Measurements from ENCODE around the gene CCDC179.

CCDC179 gene

GRCh38 chr11:22884217-22884616 lies 23.9 kb upstream of the CCDC179 start:
- H2BK5ac ChIP-seq (ENCODE audit: low read length), result no peak overlapping the region
- DNase-seq, result no peak
- no peak overlapping the region for H3K56ac ChIP-seq (ENCODE audit: low read length)
- no peaks in the 10 kb centered on the region for H3K79me1 ChIP-seq (ENCODE audit: low read length)
- H3K4me3 ChIP-seq (ENCODE audit: low read length), result no peak overlapping the region
- no peaks in the 10 kb centered on the region for H3K4me1 ChIP-seq (ENCODE audit: control insufficient read depth, low read depth, low read length)
- no peaks in the 10 kb centered on the region for H3K36me3 ChIP-seq (ENCODE audit: control insufficient read depth, insufficient read depth, low read length)
- no peak overlapping the region for H3K4ac ChIP-seq (ENCODE audit: low read depth, low read length)
- no peaks in the 10 kb centered on the region for H3K79me2 ChIP-seq (ENCODE audit: control insufficient read depth, insufficient read depth, low read length)
- no CpG with 5 or more reads among the region's 1 CpG for WGBS (ENCODE audit: extremely low coverage, insufficient coverage, low lambda C conversion rate)
- no peak overlapping the region for H2BK15ac ChIP-seq (replicated peaks; ENCODE audit: low read depth)
- no peaks in the 10 kb centered on the region for H3K27me3 ChIP-seq (ENCODE audit: insufficient read depth, low read length, poor library complexity)
- no peak overlapping the region for H3K4me2 ChIP-seq (ENCODE audit: low read length)
- H3K18ac ChIP-seq (ENCODE audit: low read length), result no peak overlapping the region
- H3K23ac ChIP-seq (ENCODE audit: low read length), result no peak overlapping the region
- no peak overlapping the region for H2AK5ac ChIP-seq (ENCODE audit: low read length)
- H4K5ac ChIP-seq (ENCODE audit: low read length), result no peak overlapping the region
- H4K8ac ChIP-seq (ENCODE audit: low read depth, low read length), result no peak overlapping the region
- H3K9ac ChIP-seq (ENCODE audit: low read length), result no peak overlapping the region
- no peak overlapping the region for H3K27ac ChIP-seq (ENCODE audit: low read depth, low read length)
- H2BK120ac ChIP-seq (ENCODE audit: low read depth, low read length), result no peak overlapping the region

DNA sequence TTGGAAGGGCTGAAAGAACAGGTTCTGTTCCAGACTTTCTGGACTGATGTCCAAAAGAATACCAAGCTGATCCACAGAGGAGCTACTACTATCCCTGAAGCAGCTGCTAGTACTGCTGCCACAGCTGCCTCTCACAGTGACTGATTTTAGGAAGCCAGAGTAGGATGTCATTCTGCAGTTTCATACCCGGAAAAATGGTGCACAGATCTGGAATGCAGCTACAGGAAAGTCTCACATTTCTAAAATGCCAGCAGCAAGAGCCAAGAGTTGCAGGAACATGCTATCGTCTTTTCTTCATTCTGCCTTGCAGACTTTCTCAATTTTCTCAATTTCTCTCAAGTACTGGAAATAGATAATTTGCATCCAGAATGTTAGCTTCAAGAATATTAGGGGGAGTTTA lies 19.4 kb upstream of the CCDC179 start:
- Histone ChIP-seq H3K56ac (ENCODE audit: low read length) (no peak overlapping the region), H4K5ac (ENCODE audit: low read length) (no peak overlapping the region), H2AK5ac (ENCODE audit: low read length) (no peak overlapping the region), H3K36me3 (ENCODE audit: control insufficient read depth, insufficient read depth, low read length) (no peaks in the 10 kb centered on the region), H2BK5ac (ENCODE audit: low read length) (no peak overlapping the region), H3K4me1 (ENCODE audit: control insufficient read depth, low read depth, low read length) (no peaks in the 10 kb centered on the region), H3K79me1 (ENCODE audit: low read length) (no peaks in the 10 kb centered on the region), H3K4me2 (ENCODE audit: low read length) (no peak overlapping the region), H3K27me3 (ENCODE audit: insufficient read depth, low read length, poor library complexity) (no peaks in the 10 kb centered on the region), H2BK120ac (ENCODE audit: low read depth, low read length) (no peak overlapping the region), H3K9ac (ENCODE audit: low read length) (no peak overlapping the region), H4K8ac (ENCODE audit: low read depth, low read length) (no peak overlapping the region), H3K4ac (ENCODE audit: low read depth, low read length) (no peak overlapping the region), H3K27ac (ENCODE audit: low read depth, low read length) (no peak overlapping the region), H3K79me2 (ENCODE audit: control insufficient read depth, insufficient read depth, low read length) (no peaks in the 10 kb centered on the region), H2BK15ac (replicated peaks; ENCODE audit: low read depth) (no peak overlapping the region), H3K23ac (ENCODE audit: low read length) (no peak overlapping the region), H3K4me3 (ENCODE audit: low read length) (no peak overlapping the region), H3K18ac (ENCODE audit: low read length) (no peak overlapping the region)
- no peak for DNase-seq
- no CpG with 5 or more reads among the region's 2 CpGs for WGBS (ENCODE audit: extremely low coverage, insufficient coverage, low lambda C conversion rate)

GRCh38 chr11:22878604-22879003 lies 18.3 kb upstream of the CCDC179 start:
- Histone ChIP-seq H3K4me2 (ENCODE audit: low read length) (no peak overlapping the region), H2AK5ac (ENCODE audit: low read length) (no peak overlapping the region)

GRCh38 chr11:22878039-22878438 lies 17.8 kb upstream of the CCDC179 start:
- no peaks in the 10 kb centered on the region for H3K36me3 ChIP-seq (ENCODE audit: control insufficient read depth, insufficient read depth, low read length)
- H3K9ac ChIP-seq (ENCODE audit: low read length), result no peak overlapping the region
- no peak overlapping the region for H4K5ac ChIP-seq (ENCODE audit: low read length)
- H2BK15ac ChIP-seq (replicated peaks; ENCODE audit: low read depth), result no peak overlapping the region
- H3K18ac ChIP-seq (ENCODE audit: low read length), result no peak overlapping the region
- no peak overlapping the region for H3K27ac ChIP-seq (ENCODE audit: low read depth, low read length)
- no peaks in the 10 kb centered on the region for H3K27me3 ChIP-seq (ENCODE audit: insufficient read depth, low read length, poor library complexity)
- H3K23ac ChIP-seq (ENCODE audit: low read length), result no peak overlapping the region
- H3K4me2 ChIP-seq (ENCODE audit: low read length), result no peak overlapping the region
- no peak overlapping the region for H3K4ac ChIP-seq (ENCODE audit: low read depth, low read length)
- H2BK5ac ChIP-seq (ENCODE audit: low read length), result no peak overlapping the region
- H3K79me1 ChIP-seq (ENCODE audit: low read length), result no peaks in the 10 kb centered on the region
- no peak overlapping the region for H2AK5ac ChIP-seq (ENCODE audit: low read length)
- no peak overlapping the region for H3K56ac ChIP-seq (ENCODE audit: low read length)
- H2BK120ac ChIP-seq (ENCODE audit: low read depth, low read length), result no peak overlapping the region
- no peaks in the 10 kb centered on the region for H3K4me1 ChIP-seq (ENCODE audit: control insufficient read depth, low read depth, low read length)
- no peaks in the 10 kb centered on the region for H3K79me2 ChIP-seq (ENCODE audit: control insufficient read depth, insufficient read depth, low read length)
- no peak for DNase-seq
- no peak overlapping the region for H3K4me3 ChIP-seq (ENCODE audit: low read length)
- no peak overlapping the region for H4K8ac ChIP-seq (ENCODE audit: low read depth, low read length)

More at GRCh38 chr11:22878604-22879003, 18.3 kb upstream of the CCDC179 start:
- Histone ChIP-seq H2BK120ac (ENCODE audit: low read depth, low read length) (no peak overlapping the region), H3K79me2 (ENCODE audit: control insufficient read depth, insufficient read depth, low read length) (no peaks in the 10 kb centered on the region), H3K23ac (ENCODE audit: low read length) (no peak overlapping the region), H2BK5ac (ENCODE audit: low read length) (no peak overlapping the region), H3K27ac (ENCODE audit: low read depth, low read length) (no peak overlapping the region), H2BK15ac (replicated peaks; ENCODE audit: low read depth) (no peak overlapping the region), H3K27me3 (ENCODE audit: insufficient read depth, low read length, poor library complexity) (no peaks in the 10 kb centered on the region), H4K5ac (ENCODE audit: low read length) (no peak overlapping the region), H3K56ac (ENCODE audit: low read length) (no peak overlapping the region), H3K18ac (ENCODE audit: low read length) (no peak overlapping the region), H3K4me1 (ENCODE audit: control insufficient read depth, low read depth, low read length) (no peaks in the 10 kb centered on the region), H3K4ac (ENCODE audit: low read depth, low read length) (no peak overlapping the region), H3K4me3 (ENCODE audit: low read length) (no peak overlapping the region), H3K9ac (ENCODE audit: low read length) (no peak overlapping the region), H3K79me1 (ENCODE audit: low read length) (no peaks in the 10 kb centered on the region), H4K8ac (ENCODE audit: low read depth, low read length) (no peak overlapping the region), H3K36me3 (ENCODE audit: control insufficient read depth, insufficient read depth, low read length) (no peaks in the 10 kb centered on the region)
- DNase-seq, result no peak

- Histone ChIP-seq H3K4me1 (ENCODE audit: control insufficient read depth, low read depth, low read length) (no peaks in the 10 kb centered on the region), H3K4me3 (ENCODE audit: low read length) (no peak overlapping the region), H3K56ac (ENCODE audit: low read length) (no peak overlapping the region), H3K79me1 (ENCODE audit: low read length) (no peaks in the 10 kb centered on the region), H3K27ac (ENCODE audit: low read depth, low read length) (no peak overlapping the region), H3K9ac (ENCODE audit: low read length) (no peak overlapping the region), H3K18ac (ENCODE audit: low read length) (no peak overlapping the region), H3K4me2 (ENCODE audit: low read length) (no peak overlapping the region), H3K27me3 (ENCODE audit: insufficient read depth, low read length, poor library complexity) (no peaks in the 10 kb centered on the region), H2AK5ac (ENCODE audit: low read length) (no peak overlapping the region), H4K8ac (ENCODE audit: low read depth, low read length) (no peak overlapping the region), H3K79me2 (ENCODE audit: control insufficient read depth, insufficient read depth, low read length) (no peaks in the 10 kb centered on the region), H4K5ac (ENCODE audit: low read length) (no peak overlapping the region), H2BK15ac (replicated peaks; ENCODE audit: low read depth) (no peak overlapping the region), H2BK5ac (ENCODE audit: low read length) (no peak overlapping the region), H3K36me3 (ENCODE audit: control insufficient read depth, insufficient read depth, low read length) (no peaks in the 10 kb centered on the region), H3K23ac (ENCODE audit: low read length) (no peak overlapping the region), H2BK120ac (ENCODE audit: low read depth, low read length) (no peak overlapping the region), H3K4ac (ENCODE audit: low read depth, low read length) (no peak overlapping the region)
- peak; percentile 86 for DNase-seq
- no CpG with 5 or more reads among the region's 2 CpGs for WGBS (ENCODE audit: extremely low coverage, insufficient coverage, low lambda C conversion rate)
These were observed 15.7 kb upstream of the CCDC179 start for GRCh38 chr11:22875869-22876473.

GRCh38 chr11:22869325-22869724 lies 9.1 kb upstream of the CCDC179 start:
- no peak overlapping the region for H3K4ac ChIP-seq (ENCODE audit: low read depth, low read length)
- no peak overlapping the region for H2BK5ac ChIP-seq (ENCODE audit: low read length)
- H3K18ac ChIP-seq (ENCODE audit: low read length), result no peak overlapping the region
- no peak overlapping the region for H2BK120ac ChIP-seq (ENCODE audit: low read depth, low read length)
- H3K79me1 ChIP-seq (ENCODE audit: low read length), result no peaks in the 10 kb centered on the region
- no peaks in the 10 kb centered on the region for H3K36me3 ChIP-seq (ENCODE audit: control insufficient read depth, insufficient read depth, low read length)
- H3K4me2 ChIP-seq (ENCODE audit: low read length), result no peak overlapping the region
- H4K8ac ChIP-seq (ENCODE audit: low read depth, low read length), result no peak overlapping the region
- no peak overlapping the region for H2AK5ac ChIP-seq (ENCODE audit: low read length)
- H3K9ac ChIP-seq (ENCODE audit: low read length), result no peak overlapping the region
- no CpG with 5 or more reads among the region's 3 CpGs for WGBS (ENCODE audit: extremely low coverage, insufficient coverage, low lambda C conversion rate)
- no peak overlapping the region for H3K27ac ChIP-seq (ENCODE audit: low read depth, low read length)
- H4K5ac ChIP-seq (ENCODE audit: low read length), result no peak overlapping the region
- H3K4me1 ChIP-seq (ENCODE audit: control insufficient read depth, low read depth, low read length), result no peaks in the 10 kb centered on the region
- no peaks in the 10 kb centered on the region for H3K27me3 ChIP-seq (ENCODE audit: insufficient read depth, low read length, poor library complexity)
- H3K4me3 ChIP-seq (ENCODE audit: low read length), result no peak overlapping the region
- no peak for DNase-seq
- H3K23ac ChIP-seq (ENCODE audit: low read length), result no peak overlapping the region
- H2BK15ac ChIP-seq (replicated peaks; ENCODE audit: low read depth), result no peak overlapping the region
- no peaks in the 10 kb centered on the region for H3K79me2 ChIP-seq (ENCODE audit: control insufficient read depth, insufficient read depth, low read length)
- no peak overlapping the region for H3K56ac ChIP-seq (ENCODE audit: low read length)

Measured in mesendoderm (in vitro differentiated cells).